HL-60 (cell line): Measurements from ENCODE around the gene ZNF511.

Experiments used
- DNase-seq, 2 experiments: peaks; one replicate each; pipeline ENCODE4 v3.0.0-alpha.2; 2010 to 2020; ENCODE audit warnings: low read depth in 1 of 2, low spot score in 1 of 2
- H3K27ac ChIP-seq: fragments of 250-450 bp; sonication (Bioruptor Pico); replicated peaks from 2 replicates; pipeline ENCODE4 v1.5.1; 2020; ENCODE audit warnings: mild to moderate bottlenecking, moderate library complexity
- H3K27me3 ChIP-seq: fragments of 250-450 bp; sonication (Bioruptor Pico); 2 replicates; pipeline ENCODE4 v1.5.1; 2021; ENCODE audit warnings: mild to moderate bottlenecking, moderate library complexity; ENCODE audit not compliant: insufficient read depth, poor library complexity, severe bottlenecking
- H3K4me3 ChIP-seq: replicated peaks from 2 replicates; pipeline ENCODE4 v1.5.1; 2011; ENCODE audit warnings: mild to moderate bottlenecking, control low read depth, low read length; ENCODE audit not compliant: insufficient read depth
- CTCF ChIP-seq: IDR thresholded peaks from one replicate; pipeline ENCODE4 v1.5.1; 2011; ENCODE audit warnings: low read length, control low read depth, inconsistent platforms; ENCODE audit not compliant: insufficient read depth
- GABPA ChIP-seq: IDR thresholded peaks from 2 replicates; pipeline ENCODE4 v1.6.1; 2012; ENCODE audit warnings: low read depth
- POLR2AphosphoS5 ChIP-seq: IDR thresholded peaks from 2 replicates; pipeline ENCODE4 v1.6.1; 2012; ENCODE audit warnings: low read depth
- REST ChIP-seq: IDR thresholded peaks from 2 replicates; pipeline ENCODE4 v1.6.1; 2012; ENCODE audit warnings: low read depth; ENCODE audit not compliant: insufficient replicate concordance
- SPI1 ChIP-seq: IDR thresholded peaks from 2 replicates; pipeline ENCODE4 v1.6.1; 2012; ENCODE audit warnings: low read depth, mild to moderate bottlenecking, borderline replicate concordance

ZNF511 gene

GRCh38 chr10:133268532-133268931 lies 40.2 kb upstream of the ZNF511 start:
- Histone ChIP-seq H3K27me3 (no peaks in the 10 kb centered on the region), H3K4me3 (no peak overlapping the region), H3K27ac (no peak overlapping the region)
- no peak for TF ChIP-seq GABPA
- TF ChIP-seq REST = no peak
- no peak for TF ChIP-seq SPI1
- no peak for TF ChIP-seq POLR2AphosphoS5
- TF ChIP-seq CTCF = no peak
- DNase-seq = no peak

DNA sequence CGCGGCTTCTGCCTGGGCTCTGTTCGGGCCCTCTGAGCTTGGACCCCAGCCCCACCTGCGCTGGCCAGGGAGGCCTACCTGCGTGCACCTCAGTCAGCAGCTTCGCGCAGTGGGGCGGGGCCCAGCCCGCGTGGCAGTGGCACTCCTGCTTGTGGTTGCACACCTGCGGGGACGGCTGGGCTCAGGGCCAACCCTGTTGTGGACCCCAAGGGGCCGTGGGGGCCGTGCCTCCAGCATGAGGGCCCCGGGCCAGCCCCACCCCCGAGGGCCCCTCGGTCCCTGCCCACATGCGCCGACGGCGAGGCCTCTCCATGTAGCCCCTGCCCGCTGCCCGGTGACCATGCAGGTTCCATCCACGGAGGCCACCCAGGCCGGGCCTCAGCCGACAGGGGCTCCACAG lies 39.3 kb upstream of the ZNF511 start:
- Histone ChIP-seq H3K27ac (no peak overlapping the region), H3K4me3 (no peak overlapping the region), H3K27me3 (no peaks in the 10 kb centered on the region)
- TF ChIP-seq CTCF = no peak
- no peak for TF ChIP-seq GABPA
- TF ChIP-seq POLR2AphosphoS5 = no peak
- no peak for TF ChIP-seq SPI1
- TF ChIP-seq REST = no peak
- DNase-seq = no peak

DNA sequence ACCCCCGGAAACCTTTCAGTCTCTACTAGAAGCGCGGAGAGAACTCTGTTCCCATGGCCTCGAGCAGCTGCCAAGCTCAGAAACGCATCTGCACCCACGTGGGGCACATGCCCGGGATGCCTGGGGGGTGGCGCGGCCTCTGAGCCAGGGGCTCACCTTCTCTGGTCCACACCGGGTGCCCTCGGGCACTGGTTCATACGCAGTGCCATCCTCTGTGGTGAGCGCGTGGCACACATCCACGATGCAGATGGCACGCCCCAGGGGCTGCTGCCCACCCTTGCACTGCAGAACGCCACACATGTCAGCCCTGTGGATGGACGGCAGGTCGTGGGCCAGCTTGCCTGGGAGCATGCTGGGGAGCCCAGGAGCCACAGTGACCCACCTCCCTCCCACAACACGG lies 38.5 kb upstream of the ZNF511 start:
- Histone ChIP-seq H3K27ac (no peak overlapping the region), H3K4me3 (no peak overlapping the region), H3K27me3 (no peaks in the 10 kb centered on the region)
- no peak for TF ChIP-seq REST
- no peak for TF ChIP-seq POLR2AphosphoS5
- TF ChIP-seq GABPA = no peak
- no peak for TF ChIP-seq CTCF
- TF ChIP-seq SPI1 = no peak
- DNase-seq = no peak
